NAMALWA (cell line): Measurements from ENCODE around the gene RBX1.

Experiments
- DNase-seq: peaks from one replicate; pipeline ENCODE4 v3.0.0-alpha.2; 2015; ENCODE audit warnings: low spot score

RBX1 gene

DNA sequence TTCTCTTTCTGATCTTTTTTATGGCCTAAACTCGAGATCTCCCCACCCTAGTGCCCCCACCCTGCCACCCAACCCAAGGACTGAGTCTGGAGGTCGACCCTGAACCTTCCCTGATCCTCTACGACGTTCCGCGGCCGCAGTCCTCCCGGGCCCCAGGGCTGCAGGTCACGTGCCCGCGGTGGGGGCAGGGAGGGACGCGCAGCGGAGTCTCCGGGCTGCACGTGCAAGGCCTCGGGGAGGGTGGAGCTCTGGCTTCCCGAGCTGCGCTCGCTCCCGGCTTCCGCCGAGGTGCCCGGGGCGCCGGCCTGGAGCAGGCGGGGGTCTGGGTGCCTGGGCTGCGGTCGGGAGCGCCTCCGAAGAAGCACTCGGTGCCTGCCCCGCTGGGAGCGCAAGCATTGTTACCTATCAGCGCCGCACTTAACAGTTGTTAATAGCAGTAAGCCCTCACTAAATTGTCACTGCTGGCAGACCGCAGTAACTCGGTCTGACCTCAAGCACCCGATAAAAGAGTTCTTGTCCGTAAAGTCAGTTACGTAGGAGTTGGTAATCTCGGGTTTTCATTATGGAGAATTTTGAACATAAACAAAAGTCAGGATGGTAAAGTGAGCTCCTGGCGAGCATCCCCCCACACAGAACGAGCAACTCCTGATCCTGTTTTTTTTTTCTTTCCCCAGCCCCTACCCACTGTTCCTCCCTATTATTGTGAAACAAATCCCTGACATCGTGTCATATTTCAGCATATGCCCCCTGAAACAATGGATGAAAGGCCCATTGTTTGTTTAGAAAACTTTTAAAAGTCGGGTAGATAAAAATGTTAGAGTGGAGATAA is 71.5 kb downstream of the RBX1 start:
- DNase-seq, result peak; percentile 75
